BJ (cell line): ENCODE results near the gene HNF1A. TPM values are rescaled to one million over a fixed set of nuclear protein-coding genes. Genes with fewer than 3 reads are reported as not detected.
"Not testable (repeated sequence)": the region's sequence is repeated elsewhere in the genome, so short reads cannot be mapped to it uniquely, and the experiment has no call there.

Experiments used
- CTCF ChIA-PET: fragments of 350-600 bp; formaldehyde crosslinking; extraction: SDS; loops from one replicate; lab custom pipeline; 2021; ENCODE audit warnings: antibody characterized with exemption, inconsistent platforms; lab: Yijun Ruan, JAX
- POLR2A ChIA-PET: fragments of 300-600 bp; sonication (Branson Sonifier 250); formaldehyde crosslinking; extraction: SDS; loops from one replicate; lab custom pipeline; 2021; ENCODE audit warnings: antibody characterized with exemption; lab: Charles Lee
- DNase-seq: peaks from one replicate; pipeline ENCODE4 v3.0.0-alpha.2; 2011; ENCODE audit warnings: low read depth
- H3K27me3 ChIP-seq: 2 replicates; pipeline ENCODE4 v1.6.0; 2011; ENCODE audit warnings: low read length; ENCODE audit not compliant: control insufficient read depth, insufficient read depth
- H3K36me3 ChIP-seq: 2 replicates; pipeline ENCODE4 v1.5.1; 2011; ENCODE audit warnings: low read length; ENCODE audit not compliant: control insufficient read depth, insufficient read depth
- H3K4me3 ChIP-seq: 2 replicates; pipeline ENCODE4 v1.5.1; 2011; ENCODE audit warnings: low read depth, mild to moderate bottlenecking, control low read depth, low read length
- polyA plus RNA-seq: library from polyadenylated mRNA; depleted of rRNA; stranded (reverse); fragments of >200 nt; gene quantifications from 2 replicates; pipeline ENCODE4 v1.2.3, GENCODE V29; 2011; rRNA removed
- TF ChIP-seq, protein P1 (sequence below): IDR thresholded peaks from 2 replicates; pipeline ENCODE4 v1.5.1; 2011; ENCODE audit warnings: low read depth, mild to moderate bottlenecking, control low read depth, inconsistent platforms, low read length, moderate library complexity; ENCODE audit not compliant: insufficient read depth

HNF1A gene
- polyA plus RNA-seq, 1 experiment, result not detected

DNA sequence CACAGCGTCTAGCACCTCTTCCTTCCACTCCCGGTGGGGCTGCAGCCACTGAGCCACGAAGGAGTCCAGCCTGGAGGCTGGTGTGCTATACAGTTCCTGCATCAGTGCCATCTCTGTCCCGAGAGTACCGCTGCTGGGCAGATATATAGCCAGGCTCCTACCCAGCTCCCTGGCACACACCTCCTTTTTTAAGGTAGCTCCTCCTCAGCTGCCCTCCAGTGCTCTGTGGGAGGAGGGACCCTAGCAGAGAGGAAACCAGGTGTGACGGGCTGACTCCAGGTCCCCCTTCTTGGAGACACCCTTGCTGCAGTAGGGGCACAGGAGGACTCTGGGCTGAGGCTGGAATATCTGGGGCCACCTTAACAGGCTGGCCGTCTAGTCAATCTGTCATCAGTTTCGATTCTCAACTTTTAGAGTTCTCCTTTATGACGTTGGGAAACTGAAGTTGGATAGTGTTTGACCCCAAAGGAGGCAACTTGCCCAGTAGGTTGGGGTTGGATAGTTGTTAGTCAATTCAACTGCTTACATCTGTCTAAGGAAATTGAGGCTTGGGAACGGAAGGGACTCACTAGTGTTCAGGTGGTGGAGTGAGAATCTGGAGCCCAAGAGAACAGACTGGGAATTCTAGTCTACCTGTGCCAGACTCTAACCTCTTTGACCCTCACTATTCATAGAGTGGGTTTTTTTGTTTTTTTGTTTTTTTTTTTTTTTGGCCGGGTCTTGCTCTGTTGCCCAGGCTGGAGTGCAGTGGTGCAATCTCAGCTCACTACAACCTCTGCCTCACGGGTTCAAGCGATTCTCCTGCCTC lies 60.7 kb downstream of the HNF1A start, which contains the start of gene OASL:
TSS of gene OASL (minus strand) at position 386 of the 808 bp plus-strand sequence. CDS start at position 111, 275 bp downstream.
- no peak for DNase-seq

DNA sequence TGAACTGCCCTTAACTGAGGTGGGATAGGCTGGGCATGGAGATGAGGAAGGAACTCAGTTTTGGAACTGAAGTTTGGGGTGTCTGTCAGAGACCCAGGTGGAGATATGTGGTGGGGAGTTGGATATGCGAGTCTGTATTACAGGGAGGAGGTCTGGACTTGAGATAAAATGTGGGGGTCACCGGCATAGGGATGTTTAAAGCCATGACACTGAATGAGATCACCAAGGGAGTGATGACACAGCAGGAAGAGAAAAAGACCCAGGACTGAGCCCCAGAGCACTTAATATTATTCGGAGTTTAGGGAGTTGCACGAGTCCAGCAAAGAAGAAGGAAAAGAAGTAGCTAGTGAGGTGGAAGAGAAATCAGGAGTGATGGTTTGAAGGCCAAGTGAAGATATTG lies 64.7 kb downstream of the HNF1A start:
- ChIA-PET POLR2A (no interaction called here), CTCF (no interaction called here)
- DNase-seq, result no peak
- H3K27me3 ChIP-seq, result peaks cover 2% of the 10 kb centered on the region; the same call in 1 of the 2 replicates
- no peak overlapping the region for H3K4me3 ChIP-seq
- H3K36me3 ChIP-seq, result no peaks in the 10 kb centered on the region
- TF ChIP-seq, protein P1, sequence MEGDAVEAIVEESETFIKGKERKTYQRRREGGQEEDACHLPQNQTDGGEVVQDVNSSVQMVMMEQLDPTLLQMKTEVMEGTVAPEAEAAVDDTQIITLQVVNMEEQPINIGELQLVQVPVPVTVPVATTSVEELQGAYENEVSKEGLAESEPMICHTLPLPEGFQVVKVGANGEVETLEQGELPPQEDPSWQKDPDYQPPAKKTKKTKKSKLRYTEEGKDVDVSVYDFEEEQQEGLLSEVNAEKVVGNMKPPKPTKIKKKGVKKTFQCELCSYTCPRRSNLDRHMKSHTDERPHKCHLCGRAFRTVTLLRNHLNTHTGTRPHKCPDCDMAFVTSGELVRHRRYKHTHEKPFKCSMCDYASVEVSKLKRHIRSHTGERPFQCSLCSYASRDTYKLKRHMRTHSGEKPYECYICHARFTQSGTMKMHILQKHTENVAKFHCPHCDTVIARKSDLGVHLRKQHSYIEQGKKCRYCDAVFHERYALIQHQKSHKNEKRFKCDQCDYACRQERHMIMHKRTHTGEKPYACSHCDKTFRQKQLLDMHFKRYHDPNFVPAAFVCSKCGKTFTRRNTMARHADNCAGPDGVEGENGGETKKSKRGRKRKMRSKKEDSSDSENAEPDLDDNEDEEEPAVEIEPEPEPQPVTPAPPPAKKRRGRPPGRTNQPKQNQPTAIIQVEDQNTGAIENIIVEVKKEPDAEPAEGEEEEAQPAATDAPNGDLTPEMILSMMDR, result no peak

More for the DNA sequence above, 60.7 kb downstream of the HNF1A start, which contains the start of gene OASL:
- H3K27me3 ChIP-seq, result 0 out of 2 replicates have a peak, but pooled peaks cover 2% of the 10 kb centered on the region
- TF ChIP-seq, protein P1, result no peak
- no peaks in the 10 kb centered on the region for H3K36me3 ChIP-seq
- CTCF ChIA-PET, result interaction anchor here (2.1 kb wide), 1 partner anchor 21 kb away, joined by 4 read pairs; no protein-coding TSS in a partner anchor
- no peak within 1 kb of the TSS for H3K4me3 ChIP-seq
- POLR2A ChIA-PET, result no interaction called here

DNA sequence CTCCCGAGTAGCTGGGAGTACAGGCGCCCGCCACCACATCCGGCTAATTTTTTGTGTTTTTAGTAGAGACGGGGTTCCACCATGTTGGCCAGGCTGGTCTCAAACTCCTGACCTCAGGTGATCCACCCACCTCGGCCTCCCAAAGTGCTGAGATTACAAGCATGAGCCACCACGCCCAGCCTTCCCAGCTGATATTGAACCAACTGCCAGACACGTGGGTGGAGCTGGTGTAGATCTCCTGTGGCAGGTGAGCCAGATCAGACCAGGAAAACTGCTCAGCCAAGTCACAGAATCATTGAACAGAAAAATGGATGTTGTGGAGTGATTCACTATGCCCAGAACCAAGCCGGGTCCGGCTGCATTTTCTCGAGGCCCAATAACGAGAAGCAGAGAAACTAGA lies 69.1 kb downstream of the HNF1A start:
- CTCF ChIA-PET, result interaction anchor here (0.6 to 1.5 kb wide), 3 partner anchors 13 to 641 kb away, joined by 3 read pairs; no protein-coding TSS in a partner anchor
- H3K27me3 ChIP-seq, H3K36me3 ChIP-seq, POLR2A ChIA-PET, H3K4me3 ChIP-seq, DNase-seq: not testable (repeated sequence)

DNA sequence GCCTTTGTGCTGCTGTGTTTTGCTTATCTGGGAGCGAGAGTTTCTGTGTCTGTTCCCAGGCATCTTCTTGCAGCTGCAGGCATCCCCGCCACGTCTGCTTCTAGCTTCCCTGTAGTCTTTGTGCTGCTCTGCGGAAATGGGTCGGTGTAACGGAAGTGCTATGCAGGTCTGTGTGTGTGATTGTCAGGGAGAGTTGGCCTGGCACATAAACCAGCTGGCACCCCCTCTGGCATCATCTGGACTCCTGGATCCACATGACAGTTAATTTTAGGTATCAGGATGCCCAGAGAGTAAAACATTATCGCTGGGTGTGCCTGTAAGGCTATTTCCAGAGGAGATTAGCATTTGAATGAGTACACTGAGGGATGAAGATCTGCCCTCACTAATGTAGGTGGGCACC lies 70.1 kb downstream of the HNF1A start:
- no peak for DNase-seq
- TF ChIP-seq, protein P1, result no peak
- H3K36me3 ChIP-seq, result no peaks in the 10 kb centered on the region
- H3K27me3 ChIP-seq, result peaks cover 4% of the 10 kb centered on the region; the same call in 1 of the 2 replicates
- ChIA-PET POLR2A (no interaction called here), CTCF (interaction anchor here (1.0 to 1.5 kb wide), 2 partner anchors 12 to 13 kb away, joined by 3 to 4 read pairs; no protein-coding TSS in a partner anchor)
- no peak overlapping the region for H3K4me3 ChIP-seq

DNA sequence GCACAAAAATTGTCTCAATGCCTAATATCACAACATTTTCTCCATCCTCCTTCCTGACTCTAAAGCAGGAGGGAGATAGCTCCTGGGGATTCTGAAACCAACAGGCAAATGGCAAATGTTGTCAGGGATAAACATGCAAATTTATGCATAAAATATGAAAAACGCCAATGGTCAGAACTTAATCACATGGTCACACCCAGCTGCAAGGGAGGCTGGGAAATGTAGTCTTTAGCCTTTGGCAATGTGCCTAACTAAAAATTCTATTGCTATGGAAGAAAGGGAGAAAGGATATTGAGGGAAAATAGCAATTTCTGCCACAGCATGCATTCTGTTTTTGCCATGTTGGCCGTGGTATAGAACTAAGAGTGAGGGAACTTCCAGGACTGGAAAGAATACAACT lies 72.4 kb downstream of the HNF1A start:
- CTCF ChIA-PET, result interaction anchor here (0.9 to 2.1 kb wide), 3 partner anchors 9 to 37 kb away, joined by 3 to 14 read pairs (median 5); no protein-coding TSS in a partner anchor
- Histone ChIP-seq H3K36me3 (no peaks in the 10 kb centered on the region), H3K27me3 (peaks cover 2% of the 10 kb centered on the region; the same call in 1 of the 2 replicates), H3K4me3 (no peak overlapping the region)
- POLR2A ChIA-PET, result no interaction called here
- DNase-seq, result no peak
- TF ChIP-seq, protein P1, result no peak

Other genes with a start within 250 kb of the HNF1A start
- gene SPPL3, start 74.2 kb upstream of the HNF1A start, polyA plus RNA-seq, result 13.2 and 17.5 TPM in 2 replicates
- 12.0 and 14.0 TPM in 2 replicates for gene C12orf43, start 37.9 kb downstream of the HNF1A start, polyA plus RNA-seq
- gene OASL, start 60.7 kb downstream of the HNF1A start, polyA plus RNA-seq, result 0.49 and 0.67 TPM in 2 replicates
- gene P2RX7, start 154.3 kb downstream of the HNF1A start, polyA plus RNA-seq, result 0.13 and 0.20 TPM in 2 replicates
- gene P2RX4, start 231.6 kb downstream of the HNF1A start, polyA plus RNA-seq, result 22.9 and 25.8 TPM in 2 replicates